GM12878 (cell line): ENCODE measurements around the gene BCAS4. TPM values are rescaled to one million over a fixed set of nuclear protein-coding genes. Genes with fewer than 3 reads are reported as not detected.

Experiments used
- KDM1A ChIP-seq: fragments of 200-600 bp; sonication (generic); IDR thresholded peaks from 2 replicates; pipeline ENCODE4 v1.6.1; 2016; ENCODE audit warnings: borderline replicate concordance
- polyA plus RNA-seq, 11 experiments: library from polyadenylated mRNA; depleted of rRNA in 4 of 11; unstranded in 6 of 11; stranded (reverse) in 5 of 11; fragments of >200 nt; fragmentation: Nextera tagmentation in 4 of 11; fragmentation: Illumina TruSeq in 1 of 11; extraction: Ambion mirVana in 4 of 11; extraction: Trizol in 1 of 11; gene quantifications; 1 replicate in 1 of 11; 2 replicates in 10 of 11; pipeline versions ENCODE4 v1.2.1 to v1.2.3, GENCODE V29; 2011 to 2016; ENCODE audit warnings: inconsistent platforms in 2 of 11, missing spikeins in 2 of 11, low read depth in 1 of 11
- total RNA-seq, 4 experiments: library from RNA; depleted of rRNA in 3 of 4; stranded (reverse); fragments of >200 nt in 3 of 4; fragmentation: Illumina TruSeq in 1 of 4; extraction: Trizol in 1 of 4; gene quantifications; 2 replicates each; pipeline versions ENCODE4 v1.2.1 to v1.2.3, GENCODE V29; 2013 to 2021
- TF ChIP-seq, protein P1 (sequence below): fragments of 450-650 bp; IDR thresholded peaks from 2 replicates; pipeline ENCODE4 v1.6.1; 2016; ENCODE audit warnings: mild to moderate bottlenecking, moderate library complexity, borderline replicate concordance
- TF ChIP-seq, protein P2 (sequence below): fragments of 450-650 bp; IDR thresholded peaks from 2 replicates; pipeline ENCODE4 v1.6.1; 2016; ENCODE audit warnings: mild to moderate bottlenecking
- TF ChIP-seq, protein P3 (sequence below): IDR thresholded peaks from 2 replicates; pipeline ENCODE4 v1.6.1; 2012; ENCODE audit warnings: mild to moderate bottlenecking, low read depth, low read length

BCAS4 gene
- total and polyA plus RNA-seq, 10 of the 15 experiments (the other 5 are each of a cell fraction or from before 2014, with no cell fraction given), result 14.8 to 214 (median 65.3) TPM

DNA sequence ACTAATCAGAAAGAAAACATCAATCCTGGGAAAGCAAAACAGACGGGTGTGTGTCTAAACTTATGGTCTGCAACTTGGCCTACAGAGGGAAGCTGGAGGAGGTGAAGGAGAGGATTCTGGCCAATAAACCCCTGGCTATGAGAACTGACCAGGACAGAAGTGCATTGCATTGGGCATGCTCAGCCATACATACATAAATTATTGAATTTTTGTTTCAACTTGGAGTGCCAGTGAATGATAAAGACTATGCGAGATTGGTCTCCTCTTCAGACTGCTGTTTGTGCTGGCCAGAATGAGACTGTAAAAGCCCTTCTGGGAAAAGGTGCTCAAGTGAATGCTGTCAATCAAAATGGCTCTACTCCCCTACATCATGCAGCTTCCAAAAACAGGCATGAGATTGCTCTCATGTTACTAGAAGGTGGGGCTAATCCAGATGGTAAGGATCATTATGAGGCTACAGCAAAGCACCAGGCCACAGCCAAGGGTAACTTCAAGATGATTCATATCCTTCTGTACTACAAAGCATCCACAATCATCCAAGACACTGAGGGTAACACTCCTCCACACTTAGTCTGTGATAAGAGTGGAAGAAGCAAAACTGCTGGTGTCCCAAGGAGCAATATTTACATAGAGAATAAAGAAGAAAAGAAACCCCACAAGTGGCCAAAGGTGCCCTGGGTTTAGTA is 119.0 kb downstream of the BCAS4 start (continued):
- TF ChIP-seq, protein P1, sequence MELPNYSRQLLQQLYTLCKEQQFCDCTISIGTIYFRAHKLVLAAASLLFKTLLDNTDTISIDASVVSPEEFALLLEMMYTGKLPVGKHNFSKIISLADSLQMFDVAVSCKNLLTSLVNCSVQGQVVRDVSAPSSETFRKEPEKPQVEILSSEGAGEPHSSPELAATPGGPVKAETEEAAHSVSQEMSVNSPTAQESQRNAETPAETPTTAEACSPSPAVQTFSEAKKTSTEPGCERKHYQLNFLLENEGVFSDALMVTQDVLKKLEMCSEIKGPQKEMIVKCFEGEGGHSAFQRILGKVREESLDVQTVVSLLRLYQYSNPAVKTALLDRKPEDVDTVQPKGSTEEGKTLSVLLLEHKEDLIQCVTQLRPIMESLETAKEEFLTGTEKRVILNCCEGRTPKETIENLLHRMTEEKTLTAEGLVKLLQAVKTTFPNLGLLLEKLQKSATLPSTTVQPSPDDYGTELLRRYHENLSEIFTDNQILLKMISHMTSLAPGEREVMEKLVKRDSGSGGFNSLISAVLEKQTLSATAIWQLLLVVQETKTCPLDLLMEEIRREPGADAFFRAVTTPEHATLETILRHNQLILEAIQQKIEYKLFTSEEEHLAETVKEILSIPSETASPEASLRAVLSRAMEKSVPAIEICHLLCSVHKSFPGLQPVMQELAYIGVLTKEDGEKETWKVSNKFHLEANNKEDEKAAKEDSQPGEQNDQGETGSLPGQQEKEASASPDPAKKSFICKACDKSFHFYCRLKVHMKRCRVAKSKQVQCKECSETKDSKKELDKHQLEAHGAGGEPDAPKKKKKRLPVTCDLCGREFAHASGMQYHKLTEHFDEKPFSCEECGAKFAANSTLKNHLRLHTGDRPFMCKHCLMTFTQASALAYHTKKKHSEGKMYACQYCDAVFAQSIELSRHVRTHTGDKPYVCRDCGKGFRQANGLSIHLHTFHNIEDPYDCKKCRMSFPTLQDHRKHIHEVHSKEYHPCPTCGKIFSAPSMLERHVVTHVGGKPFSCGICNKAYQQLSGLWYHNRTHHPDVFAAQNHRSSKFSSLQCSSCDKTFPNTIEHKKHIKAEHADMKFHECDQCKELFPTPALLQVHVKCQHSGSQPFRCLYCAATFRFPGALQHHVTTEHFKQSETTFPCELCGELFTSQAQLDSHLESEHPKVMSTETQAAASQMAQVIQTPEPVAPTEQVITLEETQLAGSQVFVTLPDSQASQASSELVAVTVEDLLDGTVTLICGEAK, result no peak
- no peak for TF ChIP-seq KDM1A
- TF ChIP-seq, protein P2, sequence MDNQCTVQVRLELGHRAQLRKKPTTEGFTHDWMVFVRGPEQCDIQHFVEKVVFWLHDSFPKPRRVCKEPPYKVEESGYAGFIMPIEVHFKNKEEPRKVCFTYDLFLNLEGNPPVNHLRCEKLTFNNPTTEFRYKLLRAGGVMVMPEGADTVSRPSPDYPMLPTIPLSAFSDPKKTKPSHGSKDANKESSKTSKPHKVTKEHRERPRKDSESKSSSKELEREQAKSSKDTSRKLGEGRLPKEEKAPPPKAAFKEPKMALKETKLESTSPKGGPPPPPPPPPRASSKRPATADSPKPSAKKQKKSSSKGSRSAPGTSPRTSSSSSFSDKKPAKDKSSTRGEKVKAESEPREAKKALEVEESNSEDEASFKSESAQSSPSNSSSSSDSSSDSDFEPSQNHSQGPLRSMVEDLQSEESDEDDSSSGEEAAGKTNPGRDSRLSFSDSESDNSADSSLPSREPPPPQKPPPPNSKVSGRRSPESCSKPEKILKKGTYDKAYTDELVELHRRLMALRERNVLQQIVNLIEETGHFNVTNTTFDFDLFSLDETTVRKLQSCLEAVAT, result no peak
- TF ChIP-seq, protein P3, sequence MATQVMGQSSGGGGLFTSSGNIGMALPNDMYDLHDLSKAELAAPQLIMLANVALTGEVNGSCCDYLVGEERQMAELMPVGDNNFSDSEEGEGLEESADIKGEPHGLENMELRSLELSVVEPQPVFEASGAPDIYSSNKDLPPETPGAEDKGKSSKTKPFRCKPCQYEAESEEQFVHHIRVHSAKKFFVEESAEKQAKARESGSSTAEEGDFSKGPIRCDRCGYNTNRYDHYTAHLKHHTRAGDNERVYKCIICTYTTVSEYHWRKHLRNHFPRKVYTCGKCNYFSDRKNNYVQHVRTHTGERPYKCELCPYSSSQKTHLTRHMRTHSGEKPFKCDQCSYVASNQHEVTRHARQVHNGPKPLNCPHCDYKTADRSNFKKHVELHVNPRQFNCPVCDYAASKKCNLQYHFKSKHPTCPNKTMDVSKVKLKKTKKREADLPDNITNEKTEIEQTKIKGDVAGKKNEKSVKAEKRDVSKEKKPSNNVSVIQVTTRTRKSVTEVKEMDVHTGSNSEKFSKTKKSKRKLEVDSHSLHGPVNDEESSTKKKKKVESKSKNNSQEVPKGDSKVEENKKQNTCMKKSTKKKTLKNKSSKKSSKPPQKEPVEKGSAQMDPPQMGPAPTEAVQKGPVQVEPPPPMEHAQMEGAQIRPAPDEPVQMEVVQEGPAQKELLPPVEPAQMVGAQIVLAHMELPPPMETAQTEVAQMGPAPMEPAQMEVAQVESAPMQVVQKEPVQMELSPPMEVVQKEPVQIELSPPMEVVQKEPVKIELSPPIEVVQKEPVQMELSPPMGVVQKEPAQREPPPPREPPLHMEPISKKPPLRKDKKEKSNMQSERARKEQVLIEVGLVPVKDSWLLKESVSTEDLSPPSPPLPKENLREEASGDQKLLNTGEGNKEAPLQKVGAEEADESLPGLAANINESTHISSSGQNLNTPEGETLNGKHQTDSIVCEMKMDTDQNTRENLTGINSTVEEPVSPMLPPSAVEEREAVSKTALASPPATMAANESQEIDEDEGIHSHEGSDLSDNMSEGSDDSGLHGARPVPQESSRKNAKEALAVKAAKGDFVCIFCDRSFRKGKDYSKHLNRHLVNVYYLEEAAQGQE, result no peak
